Activated naive CD4-positive, alpha-beta T cell treated with anti-CD3 and anti-CD28 coated beads, Interleukin-2, amount 50 U/mL, for 16 hours (primary cell): Measurements from ENCODE around the gene HACL1.
A peak's percentile ranks its signal among the peaks of the same experiment; 100 is the strongest.
"Not testable (repeated sequence)": the region's sequence is repeated elsewhere in the genome, so short reads cannot be mapped to it uniquely, and the experiment has no call there.

Source experiments
- DNase-seq: peaks from one replicate; pipeline ENCODE4 v3.0.0-alpha.2; 2020

The HACL1 gene

GRCh38 chr3:15578289-15578867 lies 23.0 kb downstream of the HACL1 start:
- no peak for DNase-seq

DNA sequence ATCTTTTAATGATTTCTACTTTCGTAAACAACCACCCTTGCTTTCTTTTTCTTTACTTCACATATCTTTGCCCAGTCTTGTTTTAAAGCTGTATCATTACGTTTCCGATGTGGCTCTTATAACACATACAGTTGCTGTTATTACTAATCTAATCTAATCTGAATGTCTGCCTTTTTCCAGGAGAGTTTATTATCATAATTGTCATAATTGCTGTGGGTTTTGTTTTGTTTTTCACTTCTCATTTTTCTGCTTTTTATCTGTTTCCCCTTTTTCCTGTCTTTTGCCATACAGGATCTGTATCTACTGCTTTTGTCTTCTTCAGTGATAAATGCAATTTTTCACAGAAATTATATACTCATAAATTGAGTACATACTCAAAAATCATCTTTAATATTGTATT lies 24.9 kb downstream of the HACL1 start:
- DNase-seq = no peak

DNA sequence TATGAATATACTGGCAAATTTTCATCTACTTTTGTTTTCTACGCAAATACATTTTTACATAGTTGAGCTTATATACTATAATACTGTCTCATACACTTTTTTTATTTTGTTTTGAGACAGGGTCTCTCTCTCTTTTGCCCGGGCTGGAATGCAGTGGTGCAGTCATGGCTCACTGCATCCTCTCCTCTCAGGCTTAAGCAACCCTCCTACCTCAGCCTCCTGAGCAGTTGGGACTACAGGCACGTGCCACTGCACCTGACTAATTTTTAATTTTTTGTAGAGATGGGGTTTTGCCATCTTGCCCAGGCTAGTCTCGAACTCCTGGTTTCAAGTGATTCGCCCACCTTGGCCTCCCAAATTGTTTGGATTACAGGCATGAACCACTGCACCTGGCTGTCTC lies 25.9 kb downstream of the HACL1 start:
- DNase-seq = no peak

DNA sequence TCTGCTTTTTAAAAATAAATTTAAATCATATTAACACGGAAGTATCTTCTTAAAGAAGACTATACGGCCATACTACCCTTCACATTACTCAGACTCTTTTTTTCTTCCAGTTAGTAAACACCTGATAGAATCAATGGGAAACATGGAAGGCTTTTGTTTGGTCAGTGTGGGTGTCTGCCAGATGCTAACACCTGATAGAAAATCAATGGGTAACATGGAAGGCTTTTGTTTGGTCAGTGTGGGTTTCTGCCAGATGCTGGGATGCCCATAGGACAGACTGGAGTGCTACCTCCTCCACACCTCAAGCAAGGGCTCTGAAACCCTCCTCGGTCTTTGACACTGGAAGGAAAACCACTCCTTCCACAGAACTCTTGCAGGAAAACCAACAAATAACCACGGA lies 29.2 kb downstream of the HACL1 start:
- DNase-seq = no peak

GRCh38 chr3:15563190-15563589 lies 38.2 kb downstream of the HACL1 start:
- no peak for DNase-seq

- DNase-seq = no peak
Observed at GRCh38 chr3:15562560-15562959, 38.8 kb downstream of the HACL1 start.

GRCh38 chr3:15558581-15558980 lies 42.8 kb downstream of the HACL1 start:
- no peak for DNase-seq

- peak; percentile 39 for DNase-seq
Observed at GRCh38 chr3:15557511-15557946, 43.8 kb downstream of the HACL1 start.

DNA sequence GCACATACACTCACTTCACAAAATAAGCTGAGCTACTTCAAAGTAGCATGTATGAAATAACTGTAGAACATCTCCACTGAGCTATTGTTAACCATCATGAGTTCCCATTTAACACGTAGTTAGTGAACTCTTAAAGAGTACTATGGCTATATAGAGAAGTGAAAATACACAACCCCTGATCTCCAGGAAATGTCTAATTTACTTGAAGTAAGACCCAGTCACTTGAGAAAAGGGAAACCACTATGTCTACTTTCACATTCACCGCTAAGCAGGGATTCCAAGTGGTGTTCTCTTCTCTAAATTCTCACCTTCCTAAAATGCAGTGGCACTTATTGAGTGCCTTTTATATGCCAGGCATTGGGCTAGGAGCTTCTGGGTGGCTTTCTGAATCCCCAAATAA lies 44.9 kb downstream of the HACL1 start:
- no peak for DNase-seq

GRCh38 chr3:15553749-15554148 lies 47.6 kb downstream of the HACL1 start:
- no peak for DNase-seq

DNA sequence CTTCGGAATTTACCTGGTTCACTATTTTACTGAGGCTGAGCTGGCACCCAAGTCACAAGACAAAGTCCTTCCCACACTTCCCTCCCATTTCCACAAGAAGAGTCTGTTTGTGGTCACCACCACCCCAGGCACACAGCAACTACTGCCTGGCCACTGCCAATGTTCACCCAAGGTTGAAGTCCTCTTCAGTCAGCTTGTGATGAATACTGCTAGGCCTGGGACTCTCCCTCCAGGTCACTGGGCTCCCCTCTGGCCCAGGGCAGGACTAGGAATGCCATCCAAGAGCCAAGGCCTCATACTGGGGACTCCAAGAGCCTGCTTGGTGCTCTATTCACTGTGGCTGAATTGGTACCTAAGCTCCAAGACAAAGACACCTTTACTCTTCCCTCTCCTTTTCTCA lies 49.5 kb downstream of the HACL1 start:
- no peak for DNase-seq

- no peak for DNase-seq
Observed at GRCh38 chr3:15549846-15550245, 51.5 kb downstream of the HACL1 start.

- DNase-seq = no peak
Observed at GRCh38 chr3:15542614-15543013, 58.8 kb downstream of the HACL1 start.

DNA sequence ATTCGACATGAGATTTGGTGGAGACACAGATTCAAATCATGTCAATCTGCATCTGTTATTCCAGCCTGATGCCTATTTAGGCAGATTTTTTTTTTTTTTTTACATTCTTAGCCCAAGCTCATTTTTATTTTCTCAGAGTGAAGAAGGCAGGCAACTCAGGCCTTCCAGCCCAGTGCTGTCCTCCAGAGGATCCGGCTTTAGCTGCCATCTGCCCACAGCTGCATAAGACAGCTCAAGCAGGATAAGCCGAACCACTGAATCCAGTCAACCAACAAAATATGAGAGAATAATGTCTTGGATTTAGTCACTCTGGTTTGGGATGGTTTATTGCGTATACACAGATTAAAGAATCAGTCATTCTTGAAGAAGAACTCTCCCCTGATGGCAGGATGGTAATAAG lies 60.0 kb downstream of the HACL1 start:
- DNase-seq = no peak

DNA sequence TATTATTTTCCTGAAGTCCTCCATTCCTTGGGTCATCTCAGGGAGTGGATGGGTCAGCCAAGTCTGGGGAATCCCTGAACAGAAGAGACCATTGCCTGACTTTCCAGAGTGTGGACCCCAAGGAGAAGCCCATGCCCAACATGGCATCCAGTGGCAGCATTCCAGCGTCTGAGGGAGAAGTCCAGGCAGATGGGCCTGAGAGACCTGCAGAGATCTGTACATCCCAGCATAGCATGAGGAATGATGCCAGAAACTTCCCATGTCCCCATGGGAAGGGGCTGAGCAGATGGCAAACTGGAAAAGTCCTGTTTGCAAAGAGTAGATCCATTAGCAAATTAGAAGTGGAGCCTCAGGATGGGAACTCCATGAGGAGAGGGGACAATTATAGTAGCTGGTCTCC lies 62.3 kb downstream of the HACL1 start:
- no peak for DNase-seq

DNA sequence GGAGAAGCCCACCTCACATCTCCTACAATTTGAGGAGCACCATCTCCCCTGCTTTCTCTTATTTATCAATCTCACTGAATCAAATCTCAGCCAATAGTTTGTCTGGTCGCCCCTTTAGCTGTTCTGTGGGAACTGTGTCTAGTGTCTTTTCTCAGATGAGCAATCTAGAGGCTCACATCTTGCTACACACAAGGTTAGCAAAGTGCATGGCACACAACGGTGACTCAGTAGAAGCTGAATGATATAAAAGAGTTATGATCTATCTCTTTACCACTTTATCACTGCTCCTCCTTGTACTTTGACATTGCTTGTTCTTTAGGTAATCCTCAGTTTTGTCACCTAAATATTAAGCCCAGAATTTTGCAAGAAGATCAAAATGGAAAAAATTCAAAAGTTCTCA lies 63.0 kb downstream of the HACL1 start:
- DNase-seq = no peak

DNA sequence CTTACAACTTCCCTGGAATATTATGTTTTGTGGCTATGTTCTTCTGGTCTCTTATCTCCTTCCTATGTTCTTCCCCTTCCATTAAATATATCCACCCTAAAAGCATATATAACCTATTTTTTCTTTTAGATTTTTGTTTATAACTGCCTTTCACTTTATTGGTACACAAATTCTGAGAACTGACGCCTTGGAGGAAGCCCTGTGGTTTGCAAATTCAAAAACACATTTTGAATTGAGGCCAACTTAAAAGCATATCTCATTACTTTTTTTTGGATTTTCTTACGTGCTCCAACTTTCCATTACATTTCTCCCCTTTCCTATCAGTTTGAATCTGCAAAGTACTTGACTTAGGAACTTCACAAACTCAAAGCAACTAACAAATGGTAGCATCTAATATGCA lies 64.5 kb downstream of the HACL1 start:
- no peak for DNase-seq

- DNase-seq = peak; percentile 57
Observed at GRCh38 chr3:15535732-15536131, 65.6 kb downstream of the HACL1 start.

DNA sequence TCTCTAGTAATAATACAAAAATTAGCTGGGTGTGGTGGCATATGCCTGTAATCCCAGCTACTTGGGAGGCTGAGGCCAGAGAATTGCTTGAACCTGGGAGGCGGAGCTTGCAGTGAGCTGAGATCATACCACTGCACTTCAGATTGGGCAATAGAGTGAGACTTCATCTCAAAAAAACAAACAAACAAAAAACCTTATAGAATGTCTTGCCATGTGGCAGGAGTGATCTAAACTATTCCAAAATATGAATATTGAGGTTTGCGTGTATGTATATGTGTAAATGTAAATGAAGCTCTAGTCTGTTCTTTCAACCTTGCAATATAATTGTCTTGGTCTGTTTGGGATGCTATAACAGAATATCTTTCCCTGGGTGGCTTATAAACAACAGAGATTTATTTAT lies 68.8 kb downstream of the HACL1 start:
- DNase-seq = not testable (repeated sequence)

- DNase-seq = no peak
Observed at GRCh38 chr3:15531346-15531745, 70.0 kb downstream of the HACL1 start.

DNA sequence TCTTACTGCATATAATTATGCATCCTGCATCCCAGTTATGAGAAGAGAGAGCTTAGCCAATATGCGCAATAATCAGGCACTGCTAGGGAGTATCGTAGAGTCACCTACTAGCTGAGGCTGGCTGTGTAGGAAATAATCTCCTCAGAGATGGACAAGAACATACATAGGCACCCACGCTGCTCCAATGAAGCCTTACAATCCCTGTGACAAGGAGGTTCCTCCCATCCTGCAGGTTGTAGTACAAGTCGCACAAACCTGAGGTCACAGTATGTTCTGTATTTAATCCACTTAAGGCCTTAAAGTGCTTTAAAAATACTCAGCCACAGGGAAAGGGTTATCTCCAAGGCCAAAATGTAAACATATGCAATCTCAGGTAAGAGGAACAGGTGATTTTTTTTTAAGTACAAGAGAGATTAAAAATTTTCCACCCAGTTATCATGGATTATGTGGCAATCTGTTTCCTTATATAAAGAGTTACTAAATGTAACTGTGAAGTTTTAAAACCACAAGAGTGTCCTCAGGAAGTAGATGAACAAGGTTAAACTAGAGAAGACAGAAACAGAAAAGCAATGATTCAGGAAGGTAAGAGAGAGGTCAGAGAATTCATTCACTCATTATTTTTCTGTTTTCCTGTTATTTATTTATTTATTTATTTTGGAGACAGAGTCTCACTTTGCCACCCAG lies 72.4 kb downstream of the HACL1 start:
- no peak for DNase-seq

DNA sequence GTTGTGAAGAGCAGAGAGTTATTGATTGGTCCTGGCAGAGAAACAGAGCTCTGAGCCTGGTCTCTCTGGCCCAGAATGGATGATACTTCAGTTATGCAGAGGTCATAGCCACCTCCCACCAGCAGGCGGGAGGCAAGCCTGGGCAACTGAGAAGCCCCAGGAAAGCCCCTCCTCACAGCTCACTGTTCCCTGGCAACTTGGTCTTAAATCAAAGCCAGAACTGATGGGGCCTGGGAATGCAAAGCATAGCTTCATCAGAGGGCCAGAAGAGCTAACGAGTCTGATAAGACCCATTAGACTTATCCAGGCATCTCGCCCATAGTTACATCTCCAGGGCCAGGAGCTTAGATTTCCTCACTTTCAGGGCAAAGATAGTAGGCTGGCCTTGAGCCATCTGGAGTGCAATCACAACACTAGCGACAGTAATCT lies 74.3 kb downstream of the HACL1 start:
- no peak for DNase-seq

DNA sequence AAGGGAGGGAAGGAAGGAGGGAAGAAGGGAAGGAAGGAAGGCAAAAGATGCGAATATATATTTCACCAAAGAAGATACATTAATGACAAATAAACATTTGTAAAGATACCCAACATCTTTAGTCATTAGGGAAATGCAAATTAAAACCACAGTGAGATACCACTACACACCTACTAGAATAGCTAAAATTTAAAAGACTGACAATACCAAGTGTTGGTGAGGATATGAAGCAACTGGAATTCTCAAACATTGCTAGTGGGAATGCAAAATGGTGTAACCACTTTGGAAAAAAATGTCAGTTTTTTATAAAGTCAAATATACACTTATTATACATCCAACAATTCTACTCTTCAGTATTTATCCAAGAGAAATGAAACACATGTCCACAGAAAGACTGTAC lies 75.6 kb downstream of the HACL1 start:
- no peak for DNase-seq

DNA sequence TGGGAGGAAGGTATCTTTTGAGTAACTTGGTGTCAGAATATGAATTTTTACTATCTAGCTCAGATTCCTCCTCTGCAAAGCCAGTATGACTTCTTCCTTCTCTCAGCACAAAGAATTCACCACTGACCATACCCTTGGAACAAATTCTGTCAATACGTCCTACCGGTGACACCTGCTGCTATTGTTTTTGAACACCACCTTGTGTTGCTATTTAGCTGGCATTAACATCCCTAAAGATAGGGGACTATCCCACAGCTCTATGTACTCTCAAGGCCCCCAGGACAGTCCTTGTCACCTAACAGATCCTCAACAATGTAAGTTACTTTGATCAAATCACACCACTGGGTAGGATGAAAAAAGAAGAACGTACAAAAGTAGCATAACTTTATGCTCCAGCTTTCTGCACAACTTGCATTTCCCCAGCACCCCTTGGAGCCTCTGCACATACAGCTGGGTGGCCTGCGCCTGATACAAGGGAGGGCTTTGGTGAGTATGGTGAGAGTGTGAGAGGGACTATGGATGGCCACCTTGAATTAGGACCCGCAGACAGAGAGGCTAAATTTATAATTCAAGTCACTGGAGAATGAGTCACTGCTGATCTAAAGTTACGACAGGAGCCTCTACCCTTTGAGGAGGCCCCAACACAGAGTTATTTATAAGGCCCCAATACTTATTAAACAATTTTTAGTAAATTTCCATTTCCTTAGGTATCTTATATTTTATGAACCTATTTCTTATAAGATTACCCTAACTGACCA lies 77.5 kb downstream of the HACL1 start:
- DNase-seq = no peak
